Suprapubic skin (tissue), 4 donors: ENCODE measurements around the gene FGF12. TPM values are rescaled to one million over a fixed set of nuclear protein-coding genes. Genes with fewer than 3 reads are reported as not detected.

Experiments
- DNase-seq, 2 donors: peaks; one replicate each; pipeline ENCODE4 v3.0.0-alpha.2; 2019; ENCODE audit warnings: low spot score in 2 of 2
- H3K27ac ChIP-seq: fragments of 200-600 bp; sonication (generic); one replicate; pipeline ENCODE4 v1.5.1; 2019
- H3K27me3 ChIP-seq: fragments of 200-600 bp; sonication (generic); one replicate; pipeline ENCODE4 v1.5.1; 2019
- H3K36me3 ChIP-seq: fragments of 200-600 bp; sonication (generic); one replicate; pipeline ENCODE4 v1.5.1; 2019
- H3K4me1 ChIP-seq: fragments of 200-600 bp; sonication (generic); one replicate; pipeline ENCODE4 v1.5.1; 2019
- H3K4me3 ChIP-seq: fragments of 200-600 bp; sonication (generic); one replicate; pipeline ENCODE4 v1.5.1; 2019; ENCODE audit warnings: mild to moderate bottlenecking
- H3K9me3 ChIP-seq: fragments of 200-600 bp; sonication (generic); one replicate; pipeline ENCODE4 v1.5.1; 2019
- CTCF ChIP-seq, 2 donors: fragments of 200-600 bp in 1 of 2; fragments of 450-650 bp in 1 of 2; sonication (generic) in 1 of 2; IDR thresholded peaks; one replicate each; pipeline ENCODE4 v1.5.1; 2016 to 2019; ENCODE audit warnings: antibody characterized with exemption in 2 of 2, mild to moderate bottlenecking in 1 of 2, moderate library complexity in 1 of 2
- EP300 ChIP-seq: sonication (generic); formaldehyde crosslinking; IDR thresholded peaks from one replicate; pipeline ENCODE4 v1.6.1; 2017; ENCODE audit warnings: antibody characterized with exemption
- POLR2A ChIP-seq, 2 donors: fragments of 450-650 bp; IDR thresholded peaks; one replicate each; pipeline ENCODE4 v1.6.1; 2017; ENCODE audit warnings: antibody characterized with exemption in 2 of 2, mild to moderate bottlenecking in 2 of 2, moderate library complexity in 2 of 2
- POLR2AphosphoS5 ChIP-seq, 3 donors: sonication (generic); formaldehyde crosslinking; IDR thresholded peaks; one replicate each; pipeline ENCODE4 v1.6.1; 2017; ENCODE audit warnings: antibody characterized with exemption in 3 of 3
- WGBS: methylation state at CpG from one replicate; pipeline ENCODE4 v1.1.5; 2018; 5-methylcytosine and 5-hydroxymethylcytosine counted together
- total RNA-seq, 4 donors: library from RNA; depleted of rRNA; stranded (reverse); fragments of >200 nt; gene quantifications; one replicate each; pipeline ENCODE4 v1.1.0, GENCODE V29; 2016

The FGF12 gene
- total RNA-seq, 4 donors from 2014 or later = 1.5 to 3.6 (median 1.6) TPM

GRCh38 chr3:192165552-192165951 is 561.8 kb downstream of the FGF12 start:
- DNase-seq = no peak
- 92% methylated on average over 2 of the region's 2 CpGs for WGBS
- no peak for TF ChIP-seq POLR2A (IDR thresholded peaks at IDR 0.05)
- TF ChIP-seq EP300 = no peak
- TF ChIP-seq CTCF (IDR thresholded peaks at IDR 0.05) = no peak
- no peak for TF ChIP-seq POLR2AphosphoS5 (IDR thresholded peaks at IDR 0.05)

GRCh38 chr3:192161661-192162060 is 565.7 kb downstream of the FGF12 start:
- no peak overlapping the region for H3K4me3 ChIP-seq
- DNase-seq = no peak
- H3K27me3 ChIP-seq = no peaks in the 10 kb centered on the region
- 72% methylated on average over 1 of the region's 1 CpG for WGBS
- no peaks in the 10 kb centered on the region for H3K4me1 ChIP-seq
- TF ChIP-seq POLR2A (IDR thresholded peaks at IDR 0.05) (no peak), POLR2AphosphoS5 (IDR thresholded peaks at IDR 0.05) (no peak), EP300 (no peak), CTCF (IDR thresholded peaks at IDR 0.05) (no peak)
- H3K9me3 ChIP-seq = no peaks in the 10 kb centered on the region
- no peaks in the 10 kb centered on the region for H3K36me3 ChIP-seq
- H3K27ac ChIP-seq = no peak overlapping the region

More at GRCh38 chr3:192165552-192165951, 561.8 kb downstream of the FGF12 start:
- Histone ChIP-seq H3K4me1 (no peaks in the 10 kb centered on the region), H3K4me3 (no peak overlapping the region), H3K27ac (no peak overlapping the region), H3K9me3 (no peaks in the 10 kb centered on the region), H3K27me3 (no peaks in the 10 kb centered on the region), H3K36me3 (no peaks in the 10 kb centered on the region)

GRCh38 chr3:192156382-192156781 is 571.0 kb downstream of the FGF12 start:
- 79% methylated on average over 1 of the region's 1 CpG for WGBS
- no peaks in the 10 kb centered on the region for H3K4me1 ChIP-seq
- TF ChIP-seq EP300 = no peak
- TF ChIP-seq POLR2AphosphoS5 (IDR thresholded peaks at IDR 0.05) = no peak
- TF ChIP-seq POLR2A (IDR thresholded peaks at IDR 0.05) = no peak
- no peak for TF ChIP-seq CTCF (IDR thresholded peaks at IDR 0.05)
- DNase-seq = no peak
- no peak overlapping the region for H3K27ac ChIP-seq
- H3K9me3 ChIP-seq = no peaks in the 10 kb centered on the region
- H3K27me3 ChIP-seq = no peaks in the 10 kb centered on the region
- H3K4me3 ChIP-seq = no peak overlapping the region
- no peaks in the 10 kb centered on the region for H3K36me3 ChIP-seq

- Histone ChIP-seq H3K4me1 (no peaks in the 10 kb centered on the region), H3K27ac (no peak overlapping the region), H3K9me3 (no peaks in the 10 kb centered on the region), H3K36me3 (no peaks in the 10 kb centered on the region), H3K27me3 (no peaks in the 10 kb centered on the region), H3K4me3 (peak overlapping the region; percentile 34)
- DNase-seq = no peak
- WGBS = 15% methylated on average over 7 of the region's 9 CpGs
- no peak for TF ChIP-seq POLR2AphosphoS5 (IDR thresholded peaks at IDR 0.05)
- TF ChIP-seq EP300 = no peak
- TF ChIP-seq POLR2A (IDR thresholded peaks at IDR 0.05) = no peak
- no peak for TF ChIP-seq CTCF (IDR thresholded peaks at IDR 0.05)
These were observed 572.1 kb downstream of the FGF12 start for GRCh38 chr3:192155194-192155593.

GRCh38 chr3:192133271-192133670 is 594.1 kb downstream of the FGF12 start:
- H3K27me3 ChIP-seq = no peaks in the 10 kb centered on the region
- no peak overlapping the region for H3K27ac ChIP-seq
- H3K4me3 ChIP-seq = no peak overlapping the region
- H3K4me1 ChIP-seq = no peaks in the 10 kb centered on the region
- no peaks in the 10 kb centered on the region for H3K9me3 ChIP-seq
- TF ChIP-seq POLR2A (IDR thresholded peaks at IDR 0.05) (no peak), EP300 (no peak), POLR2AphosphoS5 (IDR thresholded peaks at IDR 0.05) (no peak), CTCF (IDR thresholded peaks at IDR 0.05) (no peak)
- DNase-seq = no peak
- no peaks in the 10 kb centered on the region for H3K36me3 ChIP-seq
- WGBS = 88% methylated on average over 4 of the region's 4 CpGs
